Body of pancreas (tissue), 4 donors: ENCODE results near the gene INPP5D.

ENCODE experiments used
- POLR2A ChIP-seq, 3 donors: fragments of 450-650 bp; IDR thresholded peaks; one replicate each; pipeline ENCODE4 v1.6.1; 2016; ENCODE audit warnings: antibody characterized with exemption in 3 of 3, mild to moderate bottlenecking in 2 of 3
- TF ChIP-seq, protein P1 (sequence below), 7 experiments: fragments of 450-650 bp in 4 of 7; fragments of 200-600 bp in 3 of 7; sonication (generic) in 3 of 7; IDR thresholded peaks; one replicate each; pipeline ENCODE4 v1.5.1; 2016 to 2019; ENCODE audit warnings: antibody characterized with exemption in 7 of 7

DNA sequence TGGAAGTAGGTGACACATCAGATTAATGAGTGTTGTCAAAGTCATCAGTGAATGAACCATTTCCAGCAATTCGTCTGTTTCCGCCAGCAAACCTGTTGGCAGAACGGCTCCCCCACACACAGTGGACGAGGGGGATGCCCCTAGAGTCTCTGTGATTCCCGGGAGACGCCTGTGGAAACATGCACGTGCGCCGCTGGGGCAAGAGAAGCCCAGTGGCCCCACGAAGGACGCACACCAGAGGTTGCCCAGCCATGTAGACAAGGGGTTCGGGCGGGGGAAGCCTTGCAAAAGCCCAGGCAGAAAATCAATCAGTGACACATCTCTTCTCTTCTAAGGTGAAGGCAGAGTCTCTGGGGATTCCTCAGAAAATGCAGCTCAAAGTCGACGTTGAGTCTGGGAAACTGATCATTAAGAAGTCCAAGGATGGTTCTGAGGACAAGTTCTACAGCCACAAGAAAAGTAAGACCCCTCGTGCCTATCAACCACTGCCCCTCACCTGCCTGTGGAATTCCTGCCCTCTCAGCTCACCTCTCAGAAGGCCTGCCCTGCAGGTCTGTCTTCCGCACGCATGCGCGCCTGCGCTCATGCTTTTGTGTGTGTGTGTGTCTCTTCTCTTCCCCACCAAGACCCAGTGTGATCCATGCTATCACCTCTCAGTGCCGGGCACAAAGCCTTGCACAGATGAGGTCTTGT is 87.1 kb downstream of the INPP5D start:
- TF ChIP-seq, protein P1, sequence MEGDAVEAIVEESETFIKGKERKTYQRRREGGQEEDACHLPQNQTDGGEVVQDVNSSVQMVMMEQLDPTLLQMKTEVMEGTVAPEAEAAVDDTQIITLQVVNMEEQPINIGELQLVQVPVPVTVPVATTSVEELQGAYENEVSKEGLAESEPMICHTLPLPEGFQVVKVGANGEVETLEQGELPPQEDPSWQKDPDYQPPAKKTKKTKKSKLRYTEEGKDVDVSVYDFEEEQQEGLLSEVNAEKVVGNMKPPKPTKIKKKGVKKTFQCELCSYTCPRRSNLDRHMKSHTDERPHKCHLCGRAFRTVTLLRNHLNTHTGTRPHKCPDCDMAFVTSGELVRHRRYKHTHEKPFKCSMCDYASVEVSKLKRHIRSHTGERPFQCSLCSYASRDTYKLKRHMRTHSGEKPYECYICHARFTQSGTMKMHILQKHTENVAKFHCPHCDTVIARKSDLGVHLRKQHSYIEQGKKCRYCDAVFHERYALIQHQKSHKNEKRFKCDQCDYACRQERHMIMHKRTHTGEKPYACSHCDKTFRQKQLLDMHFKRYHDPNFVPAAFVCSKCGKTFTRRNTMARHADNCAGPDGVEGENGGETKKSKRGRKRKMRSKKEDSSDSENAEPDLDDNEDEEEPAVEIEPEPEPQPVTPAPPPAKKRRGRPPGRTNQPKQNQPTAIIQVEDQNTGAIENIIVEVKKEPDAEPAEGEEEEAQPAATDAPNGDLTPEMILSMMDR (IDR thresholded peaks at IDR 0.05), result no peak
- TF ChIP-seq POLR2A (IDR thresholded peaks at IDR 0.05), result no peak
